ENCODE measurements around the gene TMEM63C. TPM values are rescaled to one million over a fixed set of nuclear protein-coding genes. Genes with fewer than 3 reads are reported as not detected.

Gene TMEM63C
- total RNA-seq, 6 donors from 2014 or later: 0.15 to 8.3 (median 0.80) TPM; not detected in 2

GRCh38 chr14:77203611-77204458 lies 22.2 kb downstream of the TMEM63C start:
- no peaks in the 10 kb centered on the region for H3K9me3 ChIP-seq
- no peak overlapping the region for H3K4me3 ChIP-seq
- H3K27ac ChIP-seq: no peak overlapping the region
- DNase-seq: no peak
- WGBS, 2 donors: 45 to 54% methylated on average over 4 to 5 of the region's 5 CpGs
- ATAC-seq (ENCODE audit: low FRiP score in 2 of 2): no peak
- H3K27me3 ChIP-seq: no peaks in the 10 kb centered on the region
- H3K36me3 ChIP-seq: no peaks in the 10 kb centered on the region
- TF ChIP-seq EP300 (IDR thresholded peaks at IDR 0.05) (no peak), POLR2A (IDR thresholded peaks at IDR 0.05) (no peak), POLR2AphosphoS5 (IDR thresholded peaks at IDR 0.05) (no peak), CTCF (IDR thresholded peaks at IDR 0.05) (no peak)
- H3K4me1 ChIP-seq: no peaks in the 10 kb centered on the region

GRCh38 chr14:77204459-77204771 lies 22.8 kb downstream of the TMEM63C start:
- Histone ChIP-seq H3K27me3 (no peaks in the 10 kb centered on the region), H3K36me3 (no peaks in the 10 kb centered on the region), H3K4me1 (no peaks in the 10 kb centered on the region), H3K9me3 (no peaks in the 10 kb centered on the region), H3K27ac (no peak overlapping the region), H3K4me3 (no peak overlapping the region)
- TF ChIP-seq POLR2AphosphoS5 (IDR thresholded peaks at IDR 0.05) (no peak), POLR2A (IDR thresholded peaks at IDR 0.05) (no peak), EP300 (IDR thresholded peaks at IDR 0.05) (no peak), CTCF (IDR thresholded peaks at IDR 0.05) (no peak)
- WGBS, 2 donors: 26 to 35% methylated on average over 6 of the region's 6 CpGs
- ATAC-seq (ENCODE audit: low FRiP score in 2 of 2) (no peak), DNase-seq (no peak)

GRCh38 chr14:77204907-77205306 lies 23.3 kb downstream of the TMEM63C start:
- DNase-seq (no peak), ATAC-seq (ENCODE audit: low FRiP score in 2 of 2) (no peak)
- Histone ChIP-seq H3K27me3 (no peaks in the 10 kb centered on the region), H3K36me3 (no peaks in the 10 kb centered on the region), H3K9me3 (no peaks in the 10 kb centered on the region), H3K27ac (no peak overlapping the region), H3K4me3 (no peak overlapping the region), H3K4me1 (no peaks in the 10 kb centered on the region)
- no peak for TF ChIP-seq EP300 (IDR thresholded peaks at IDR 0.05)
- no peak for TF ChIP-seq POLR2A (IDR thresholded peaks at IDR 0.05)
- no peak for TF ChIP-seq POLR2AphosphoS5 (IDR thresholded peaks at IDR 0.05)
- no peak for TF ChIP-seq CTCF (IDR thresholded peaks at IDR 0.05)
- WGBS, 2 donors: 83 to 90% methylated on average over 1 of the region's 1 CpG

GRCh38 chr14:77205566-77205965 lies 24.0 kb downstream of the TMEM63C start:
- 38 to 76% methylated on average over 4 of the region's 4 CpGs for WGBS, 2 donors
- no peak overlapping the region for H3K27ac ChIP-seq
- no peak overlapping the region for H3K4me3 ChIP-seq
- no peaks in the 10 kb centered on the region for H3K36me3 ChIP-seq
- ATAC-seq (ENCODE audit: low FRiP score in 2 of 2) (no peak), DNase-seq (no peak)
- no peaks in the 10 kb centered on the region for H3K4me1 ChIP-seq
- H3K27me3 ChIP-seq: no peaks in the 10 kb centered on the region
- TF ChIP-seq POLR2AphosphoS5 (IDR thresholded peaks at IDR 0.05) (no peak), EP300 (IDR thresholded peaks at IDR 0.05) (no peak), POLR2A (IDR thresholded peaks at IDR 0.05) (no peak)
- H3K9me3 ChIP-seq: no peaks in the 10 kb centered on the region

- TF ChIP-seq POLR2AphosphoS5 (IDR thresholded peaks at IDR 0.05): no peak
- TF ChIP-seq CTCF (IDR thresholded peaks at IDR 0.05): no peak
- TF ChIP-seq POLR2A (IDR thresholded peaks at IDR 0.05): no peak
- no peak for TF ChIP-seq EP300 (IDR thresholded peaks at IDR 0.05)
- ATAC-seq (ENCODE audit: low FRiP score in 2 of 2) (no peak), DNase-seq (no peak)
- Histone ChIP-seq H3K9me3 (no peaks in the 10 kb centered on the region), H3K4me3 (no peak overlapping the region), H3K4me1 (no peaks in the 10 kb centered on the region), H3K27me3 (no peaks in the 10 kb centered on the region), H3K27ac (no peak overlapping the region), H3K36me3 (no peaks in the 10 kb centered on the region)
- 71% methylated on average over 2 of the region's 2 CpGs; no CpG with 5 or more reads in 1 of the 2 donors for WGBS, 2 donors
These were observed 24.7 kb downstream of the TMEM63C start for GRCh38 chr14:77206261-77206824.
